Smooth muscle cell (in vitro differentiated cells): ENCODE results near the gene COL4A6. TPM values are rescaled to one million over a fixed set of nuclear protein-coding genes. Genes with fewer than 3 reads are reported as not detected.
A peak's percentile ranks its signal among the peaks of the same experiment; 100 is the strongest.

Experiments used
- DNase-seq: peaks from one replicate; lab custom pipeline; 2025; ENCODE audit not compliant: unreplicated experiment; lab: John Stamatoyannopoulos, UW
- H2AFZ ChIP-seq: fragments of 200-600 bp; sonication (generic); 2 replicates; pipeline ENCODE4 v1.6.0; 2016; ENCODE audit warnings: antibody characterized with exemption, low read depth, mild to moderate bottlenecking
- H3F3A ChIP-seq: fragments of 200-600 bp; sonication (generic); 2 replicates; pipeline ENCODE4 v1.6.0; 2017; ENCODE audit warnings: antibody characterized with exemption, low read depth
- H3K27ac ChIP-seq: fragments of 200-600 bp; sonication (generic); 2 replicates; pipeline ENCODE4 v1.5.1; 2016; ENCODE audit warnings: low read depth, mild to moderate bottlenecking
- H3K27me3 ChIP-seq: fragments of 200-600 bp; sonication (generic); 2 replicates; pipeline ENCODE4 v1.6.1; 2016; ENCODE audit warnings: low read depth, mild to moderate bottlenecking
- H3K36me3 ChIP-seq: fragments of 200-600 bp; sonication (generic); 2 replicates; pipeline ENCODE4 v1.5.1; 2016; ENCODE audit warnings: low read depth
- H3K4me1 ChIP-seq: fragments of 200-600 bp; sonication (generic); 2 replicates; pipeline ENCODE4 v1.5.1; 2016; ENCODE audit warnings: low read depth
- H3K4me2 ChIP-seq: fragments of 200-600 bp; sonication (generic); 2 replicates; pipeline ENCODE4 v1.6.0; 2016; ENCODE audit warnings: mild to moderate bottlenecking
- H3K4me3 ChIP-seq: fragments of 200-600 bp; sonication (generic); 2 replicates; pipeline ENCODE4 v1.5.1; 2016; ENCODE audit warnings: mild to moderate bottlenecking
- H3K79me2 ChIP-seq: fragments of 200-600 bp; sonication (generic); 2 replicates; pipeline ENCODE4 v1.6.0; 2016; ENCODE audit warnings: low read depth, mild to moderate bottlenecking
- H3K9ac ChIP-seq: fragments of 200-600 bp; sonication (generic); 2 replicates; pipeline ENCODE4 v1.6.0; 2016; ENCODE audit warnings: low read depth
- H3K9me3 ChIP-seq: fragments of 200-600 bp; sonication (generic); replicated peaks from 2 replicates; pipeline ENCODE4 v1.5.1; 2016; ENCODE audit warnings: low read depth
- H4K20me1 ChIP-seq: fragments of 200-600 bp; sonication (generic); 2 replicates; pipeline ENCODE4 v1.6.0; 2016; ENCODE audit warnings: low read depth
- WGBS: methylation state at CpG from one replicate; pipeline ENCODE4 v1.1.7; 2016; ENCODE audit warnings: low lambda C conversion rate; 5-methylcytosine and 5-hydroxymethylcytosine counted together
- polyA plus RNA-seq: library from polyadenylated mRNA; unstranded; fragments of >200 nt; fragmentation: Nextera tagmentation; extraction: Ambion mirVana; gene quantifications from 2 replicates; pipeline ENCODE4 v1.2.1, GENCODE V29; 2016
- total RNA-seq: library from RNA; depleted of rRNA; stranded (reverse); fragments of >200 nt; gene quantifications from 2 replicates; pipeline ENCODE4 v1.2.3, GENCODE V29; 2014
- TF ChIP-seq, protein P1 (sequence below): fragments of 200-600 bp; sonication (generic); IDR thresholded peaks from 2 replicates; pipeline ENCODE4 v1.5.1; 2017; ENCODE audit warnings: borderline replicate concordance, mild to moderate bottlenecking, antibody characterized with exemption; ENCODE audit not compliant: insufficient read depth, poor library complexity, severe bottlenecking

The COL4A6 gene
- total and polyA plus RNA-seq, 2 experiments from 2014 or later: 10.2 to 15.1 TPM

DNA sequence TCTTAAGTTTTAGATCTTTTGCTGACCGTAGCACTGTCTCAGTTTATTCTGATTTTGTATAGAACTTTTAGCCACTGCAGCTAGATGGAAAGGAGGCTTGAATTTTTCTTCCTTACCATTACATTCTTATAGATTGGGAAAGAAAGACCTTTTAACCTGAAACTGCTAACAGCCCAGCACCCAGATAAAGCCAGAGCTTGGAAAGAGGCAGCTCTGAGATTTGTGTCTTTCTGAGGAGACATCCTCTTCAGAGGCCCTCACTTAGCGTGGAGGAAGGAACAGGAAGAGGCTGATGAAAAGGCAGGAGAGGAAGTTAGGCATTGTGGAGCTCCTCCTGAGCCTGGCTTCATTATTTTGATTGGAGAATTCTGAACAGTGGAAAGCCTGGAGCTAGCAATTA lies 311.6 kb downstream of the COL4A6 start:
- Histone ChIP-seq H3K79me2 (no peaks in the 10 kb centered on the region), H4K20me1 (no peaks in the 10 kb centered on the region), H3K4me2 (no peak overlapping the region), H2AFZ (no peak overlapping the region), H3K36me3 (no peaks in the 10 kb centered on the region), H3K4me3 (no peak overlapping the region), H3K4me1 (peaks cover 16% of the 10 kb centered on the region), H3K27me3 (no peaks in the 10 kb centered on the region), H3K27ac (no peak overlapping the region), H3K9me3 (no peaks in the 10 kb centered on the region), H3K9ac (no peak overlapping the region), H3F3A (no peaks in the 10 kb centered on the region)
- TF ChIP-seq, protein P1, sequence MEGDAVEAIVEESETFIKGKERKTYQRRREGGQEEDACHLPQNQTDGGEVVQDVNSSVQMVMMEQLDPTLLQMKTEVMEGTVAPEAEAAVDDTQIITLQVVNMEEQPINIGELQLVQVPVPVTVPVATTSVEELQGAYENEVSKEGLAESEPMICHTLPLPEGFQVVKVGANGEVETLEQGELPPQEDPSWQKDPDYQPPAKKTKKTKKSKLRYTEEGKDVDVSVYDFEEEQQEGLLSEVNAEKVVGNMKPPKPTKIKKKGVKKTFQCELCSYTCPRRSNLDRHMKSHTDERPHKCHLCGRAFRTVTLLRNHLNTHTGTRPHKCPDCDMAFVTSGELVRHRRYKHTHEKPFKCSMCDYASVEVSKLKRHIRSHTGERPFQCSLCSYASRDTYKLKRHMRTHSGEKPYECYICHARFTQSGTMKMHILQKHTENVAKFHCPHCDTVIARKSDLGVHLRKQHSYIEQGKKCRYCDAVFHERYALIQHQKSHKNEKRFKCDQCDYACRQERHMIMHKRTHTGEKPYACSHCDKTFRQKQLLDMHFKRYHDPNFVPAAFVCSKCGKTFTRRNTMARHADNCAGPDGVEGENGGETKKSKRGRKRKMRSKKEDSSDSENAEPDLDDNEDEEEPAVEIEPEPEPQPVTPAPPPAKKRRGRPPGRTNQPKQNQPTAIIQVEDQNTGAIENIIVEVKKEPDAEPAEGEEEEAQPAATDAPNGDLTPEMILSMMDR: no peak
- 48% methylated on average over 2 of the region's 2 CpGs for WGBS
- DNase-seq: no peak

DNA sequence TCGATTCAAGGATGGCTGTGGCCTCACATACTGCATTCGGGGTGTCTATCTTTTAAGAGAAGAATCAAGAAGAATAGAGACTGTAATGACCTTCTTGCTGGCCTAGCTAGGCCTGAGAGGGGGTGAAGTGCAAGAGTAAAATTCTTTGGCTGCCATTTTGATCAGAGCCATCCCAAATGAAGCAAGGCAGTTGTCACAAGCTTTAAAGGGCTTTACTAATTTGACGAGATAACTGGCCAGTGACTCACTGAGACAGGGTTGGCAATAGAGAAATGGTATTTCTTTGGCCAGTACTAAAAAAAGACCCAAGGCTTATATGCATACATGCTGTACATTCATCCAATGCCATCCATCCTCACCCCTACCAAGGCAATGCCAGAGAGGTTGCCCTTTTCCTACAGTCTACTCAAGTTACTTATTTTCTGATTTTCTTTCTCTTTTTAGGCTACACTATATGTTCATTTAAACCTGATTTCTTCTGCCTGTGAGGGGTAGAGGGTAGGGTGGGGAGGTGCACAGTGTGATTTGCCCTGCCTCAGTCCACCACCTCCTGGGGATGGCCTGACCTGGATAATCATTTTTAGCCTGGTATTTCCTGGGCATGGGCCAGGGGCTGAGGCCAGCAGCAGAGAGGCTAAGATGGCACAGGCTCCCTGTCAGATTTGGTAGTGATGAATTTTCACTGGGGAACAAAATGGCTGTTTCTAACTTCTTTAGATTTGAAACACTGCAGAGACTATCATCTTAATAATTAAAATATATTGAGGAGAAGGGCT lies 314.4 kb downstream of the COL4A6 start:
- DNase-seq: no peak
- Histone ChIP-seq H3K27ac (peak overlapping the region; percentile 88), H2AFZ (no peak overlapping the region)

DNA sequence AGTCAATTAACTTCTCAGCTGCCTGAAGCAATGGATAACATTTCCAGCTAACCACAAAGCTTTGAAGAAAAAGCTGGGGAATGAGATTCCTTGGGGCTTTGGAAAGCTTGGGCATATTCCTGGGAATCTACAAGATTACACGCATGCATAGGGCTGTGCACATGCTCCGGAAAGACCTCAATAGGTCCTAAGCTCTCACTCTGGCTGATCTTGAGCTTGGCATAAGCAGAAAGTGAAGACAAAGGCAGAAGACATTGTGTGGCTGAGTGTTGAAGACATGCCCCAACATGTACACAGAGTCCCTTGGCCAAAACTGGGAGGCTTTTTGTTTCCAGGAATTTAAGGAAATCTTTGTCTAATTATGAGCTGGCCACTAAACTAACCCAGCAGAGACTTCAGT lies 315.5 kb downstream of the COL4A6 start:
- Histone ChIP-seq H3K9me3 (no peaks in the 10 kb centered on the region), H2AFZ (no peak overlapping the region), H3K4me2 (peak overlapping the region; percentile 27), H3K79me2 (no peaks in the 10 kb centered on the region), H3K9ac (peak overlapping the region; percentile 40), H3K27me3 (no peaks in the 10 kb centered on the region), H4K20me1 (no peaks in the 10 kb centered on the region), H3K27ac (peak overlapping the region; percentile 88), H3K36me3 (no peaks in the 10 kb centered on the region), H3K4me1 (peaks cover 21% of the 10 kb centered on the region), H3F3A (no peaks in the 10 kb centered on the region), H3K4me3 (no peak overlapping the region)
- DNase-seq: no peak
- WGBS: 33% methylated on average over 2 of the region's 2 CpGs
- TF ChIP-seq, protein P1: no peak

More for the DNA sequence above, 314.4 kb downstream of the COL4A6 start:
- no peaks in the 10 kb centered on the region for H3K9me3 ChIP-seq
- peaks cover 21% of the 10 kb centered on the region for H3K4me1 ChIP-seq
- H3K9ac ChIP-seq: peak overlapping the region; percentile 40
- H3K79me2 ChIP-seq: no peaks in the 10 kb centered on the region
- H3K36me3 ChIP-seq: no peaks in the 10 kb centered on the region
- TF ChIP-seq, protein P1: no peak
- H3K4me3 ChIP-seq: no peak overlapping the region
- H3K27me3 ChIP-seq: no peaks in the 10 kb centered on the region
- H4K20me1 ChIP-seq: no peaks in the 10 kb centered on the region
- H3K4me2 ChIP-seq: peak overlapping the region; percentile 27
- H3F3A ChIP-seq: no peaks in the 10 kb centered on the region
- WGBS: 55% methylated on average over 3 of the region's 3 CpGs

DNA sequence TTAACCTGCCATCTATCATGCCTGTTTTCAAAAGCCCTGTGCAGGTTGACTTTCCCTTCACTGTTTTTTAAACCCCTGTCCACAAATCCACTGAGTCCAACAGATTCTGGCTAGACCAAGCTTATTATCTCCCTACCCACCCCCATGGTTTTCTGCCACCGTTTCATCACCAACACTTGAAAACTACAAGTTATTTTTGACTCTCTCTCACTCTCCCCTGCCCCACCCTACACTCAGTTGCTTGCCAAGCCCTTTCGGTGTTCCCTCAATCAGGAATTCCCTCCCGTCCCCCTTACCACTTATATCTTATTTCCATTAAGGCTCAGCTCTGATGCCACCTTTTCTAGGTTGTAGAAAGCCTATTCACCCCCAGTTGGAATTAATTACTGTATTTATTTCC lies 316.9 kb downstream of the COL4A6 start:
- Histone ChIP-seq H3K4me1 (peaks cover 21% of the 10 kb centered on the region), H3K9ac (no peak overlapping the region), H4K20me1 (no peaks in the 10 kb centered on the region), H3K4me3 (no peak overlapping the region), H3K79me2 (no peaks in the 10 kb centered on the region), H3K27me3 (no peaks in the 10 kb centered on the region), H3K4me2 (no peak overlapping the region), H3K27ac (no peak overlapping the region), H3K36me3 (no peaks in the 10 kb centered on the region), H3K9me3 (no peaks in the 10 kb centered on the region), H3F3A (no peaks in the 10 kb centered on the region), H2AFZ (no peak overlapping the region)
- TF ChIP-seq, protein P1: no peak
- no peak for DNase-seq
- WGBS: 49% methylated on average over 3 of the region's 3 CpGs
